GM12878 (cell line): ENCODE data around the gene RERE. TPM values are rescaled to one million over a fixed set of nuclear protein-coding genes. Genes with fewer than 3 reads are reported as not detected.

Experiments used
- ATAC-seq: fragments of 200-7000 bp; cut with Tn5 transposase; 3 replicates; pipeline ENCODE4 v1.9.1; 2020; ENCODE audit warnings: mild to moderate bottlenecking, moderate library complexity
- BruUV-seq: library from RNA; stranded (reverse); fragments of 400-500 nt; replicated peaks from 2 replicates; lab custom pipeline; 2021; lab: Mats Ljungman, UMichigan
- CTCF ChIA-PET: fragments of 300-600 bp; sonication (Branson Sonifier 250); formaldehyde crosslinking; extraction: SDS; loops from one replicate; lab custom pipeline; 2021; ENCODE audit warnings: inconsistent platforms; lab: Yijun Ruan, JAX
- POLR2A ChIA-PET: fragments of 350-600 bp; formaldehyde crosslinking; extraction: SDS; loops from one replicate; lab custom pipeline; 2021; ENCODE audit warnings: inconsistent platforms; lab: Charles Lee
- RAD21 ChIA-PET: fragments of 300-600 bp; sonication (Branson Sonifier 250); formaldehyde crosslinking; loops from one replicate; lab custom pipeline; 2023; ENCODE audit warnings: antibody characterized with exemption; ENCODE audit not compliant: unreplicated experiment; lab: Charles Lee
- SMC1A ChIA-PET: fragments of 300-600 bp; sonication (Branson Sonifier 250); formaldehyde crosslinking; loops from one replicate; lab custom pipeline; 2023; ENCODE audit not compliant: unreplicated experiment, uncharacterized antibody; lab: Charles Lee
- DNase-seq: peaks from one replicate; pipeline ENCODE4 v3.0.0-alpha.2; 2011; ENCODE audit warnings: low read depth, low spot score
- FAIRE-seq: peaks from 3 replicates; lab custom pipeline; 2011; peaks lifted over from hg19 to GRCh38; lab: Jason Lieb, UNC
- H2AFZ ChIP-seq: 2 replicates; pipeline ENCODE4 v1.6.0; 2011; ENCODE audit warnings: low read depth, low read length, control low read depth; ENCODE audit not compliant: control insufficient read depth
- H3K27ac ChIP-seq: 2 replicates; pipeline ENCODE4 v1.5.1; 2011; ENCODE audit warnings: control low read depth; ENCODE audit not compliant: control insufficient read depth, insufficient read depth
- H3K27me3 ChIP-seq, 2 experiments: replicated peaks in 1 of 2; 2 replicates each; pipeline versions ENCODE4 v1.6.0 to v1.6.1; 2011; ENCODE audit warnings: low read length in 1 of 2; ENCODE audit not compliant: control insufficient read depth in 2 of 2, insufficient read depth in 2 of 2
- H3K36me3 ChIP-seq, 2 experiments: 2 replicates each; pipeline ENCODE4 v1.5.1; 2011; ENCODE audit warnings: low read length in 1 of 2; ENCODE audit not compliant: control insufficient read depth in 2 of 2, insufficient read depth in 2 of 2
- H3K4me1 ChIP-seq: 2 replicates; pipeline ENCODE4 v1.6.1; 2011; ENCODE audit warnings: mild to moderate bottlenecking, low read length, moderate library complexity, mixed read lengths; ENCODE audit not compliant: control insufficient read depth, insufficient read depth
- H3K4me2 ChIP-seq: 2 replicates; pipeline ENCODE4 v1.6.0; 2011; ENCODE audit warnings: control low read depth; ENCODE audit not compliant: control insufficient read depth, insufficient read depth
- H3K4me3 ChIP-seq: fragments of 200-600 bp; sonication (generic); 2 replicates; pipeline ENCODE4 v1.5.1; 2016
- H3K79me2 ChIP-seq: 2 replicates; pipeline ENCODE4 v1.6.0; 2011; ENCODE audit warnings: low read length; ENCODE audit not compliant: control insufficient read depth, insufficient read depth
- H3K9ac ChIP-seq: 2 replicates; pipeline ENCODE4 v1.8.0; 2011; ENCODE audit warnings: low read length, control low read depth, mixed read lengths; ENCODE audit not compliant: control insufficient read depth, insufficient read depth
- H3K9me3 ChIP-seq: replicated peaks from 3 replicates; pipeline ENCODE4 v1.5.1; 2011; ENCODE audit warnings: mild to moderate bottlenecking, low read length; ENCODE audit not compliant: control insufficient read depth, insufficient read depth
- H4K20me1 ChIP-seq: 2 replicates; pipeline ENCODE4 v1.6.0; 2011; ENCODE audit not compliant: control insufficient read depth, insufficient read depth
- CREB1 ChIP-seq: IDR thresholded peaks from 2 replicates; pipeline ENCODE4 v1.6.1; 2012; ENCODE audit warnings: low read depth, mild to moderate bottlenecking, inconsistent platforms
- YY1 ChIP-seq: IDR thresholded peaks from 2 replicates; pipeline ENCODE4 v1.6.1; 2011; ENCODE audit warnings: low read depth, mild to moderate bottlenecking, low read length
- WGBS: methylation state at CpG from one replicate; pipeline ENCODE4 v1.1.6; 2016; ENCODE audit warnings: low lambda C conversion rate; ENCODE audit not compliant: insufficient replicate concordance, insufficient coverage; ENCODE audit errors: missing lambda C conversion rate; 5-methylcytosine and 5-hydroxymethylcytosine counted together
- in situ Hi-C: fragments of 300-500 bp; cut with MboI; formaldehyde crosslinking; loops from 9 replicates; pipeline ENCODE4 v1.14.3; 2018; ENCODE audit warnings: mixed read lengths
- intact Hi-C: fragments of 100-400 bp; cut with micrococcal nuclease; formaldehyde crosslinking; loops from one replicate; pipeline ENCODE4 v1.14.2; 2022; ENCODE audit not compliant: unreplicated experiment
- polyA plus RNA-seq, 11 experiments: library from polyadenylated mRNA; depleted of rRNA in 4 of 11; unstranded in 6 of 11; stranded (reverse) in 5 of 11; fragments of >200 nt; fragmentation: Nextera tagmentation in 4 of 11; fragmentation: Illumina TruSeq in 1 of 11; extraction: Ambion mirVana in 4 of 11; extraction: Trizol in 1 of 11; gene quantifications; 1 replicate in 1 of 11; 2 replicates in 10 of 11; pipeline versions ENCODE4 v1.2.1 to v1.2.3, GENCODE V29; 2011 to 2016; ENCODE audit warnings: inconsistent platforms in 2 of 11, missing spikeins in 2 of 11, low read depth in 1 of 11
- total RNA-seq, 4 experiments: library from RNA; depleted of rRNA in 3 of 4; stranded (reverse); fragments of >200 nt in 3 of 4; fragmentation: Illumina TruSeq in 1 of 4; extraction: Trizol in 1 of 4; gene quantifications; 2 replicates each; pipeline versions ENCODE4 v1.2.1 to v1.2.3, GENCODE V29; 2013 to 2021
- TF ChIP-seq, protein P1 (sequence below): IDR thresholded peaks from 2 replicates; pipeline ENCODE4 v1.6.1; 2012; ENCODE audit warnings: mild to moderate bottlenecking, low read depth, low read length
- TF ChIP-seq, protein P2 (sequence below): fragments of 450-650 bp; IDR thresholded peaks from 2 replicates; pipeline ENCODE4 v1.6.1; 2017; ENCODE audit warnings: low read depth, mild to moderate bottlenecking, moderate library complexity
- TF ChIP-seq, protein P3 (sequence below): fragments of 450-650 bp; IDR thresholded peaks from 2 replicates; pipeline ENCODE4 v1.6.1; 2017; ENCODE audit warnings: mild to moderate bottlenecking
- TF ChIP-seq, protein P4 (sequence below): fragments of 450-650 bp; IDR thresholded peaks from 2 replicates; pipeline ENCODE4 v1.6.1; 2016; ENCODE audit warnings: mild to moderate bottlenecking

The RERE gene
- total and polyA plus RNA-seq, 10 of the 15 experiments (the other 5 are each of a cell fraction or from before 2014, with no cell fraction given) = 5.2 to 60.5 (median 20.2) TPM

DNA sequence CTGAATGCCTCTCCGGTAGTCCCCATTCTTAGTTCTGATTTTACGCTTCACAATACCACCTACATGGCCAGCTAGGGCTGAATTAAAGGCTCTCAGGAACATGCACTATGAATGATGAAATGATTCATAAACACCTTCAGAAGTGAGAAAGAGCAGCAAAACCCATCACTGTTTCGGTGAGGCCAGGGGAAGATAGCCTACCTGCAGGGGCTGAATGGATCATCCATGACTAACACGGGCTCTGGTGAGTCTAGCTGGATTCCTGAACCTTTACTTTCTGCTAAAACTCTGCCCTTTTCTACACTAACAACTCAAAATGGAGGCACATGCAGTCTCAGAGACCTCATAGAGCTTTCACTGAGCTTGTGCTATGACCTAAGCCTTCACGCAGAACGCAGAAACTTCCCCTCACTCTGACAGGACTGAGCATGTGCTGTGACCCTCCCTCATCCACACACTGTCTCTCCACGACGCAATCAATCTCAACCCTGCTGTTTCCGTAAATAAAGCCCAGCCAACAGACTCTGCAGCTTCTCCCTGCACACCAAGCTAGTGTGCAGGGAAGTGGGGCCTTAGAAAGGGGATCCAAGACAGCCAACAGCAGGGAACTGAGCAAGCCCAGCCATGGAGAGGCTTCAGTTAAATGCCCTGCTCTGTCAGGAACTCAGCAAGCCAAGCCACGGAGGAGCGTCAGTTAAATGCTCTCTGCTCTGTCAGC lies 291.7 kb downstream of the RERE start (continued):
- TF ChIP-seq YY1 (peak; percentile 84), CREB1 (peak; percentile 89)
- TF ChIP-seq, protein P1, sequence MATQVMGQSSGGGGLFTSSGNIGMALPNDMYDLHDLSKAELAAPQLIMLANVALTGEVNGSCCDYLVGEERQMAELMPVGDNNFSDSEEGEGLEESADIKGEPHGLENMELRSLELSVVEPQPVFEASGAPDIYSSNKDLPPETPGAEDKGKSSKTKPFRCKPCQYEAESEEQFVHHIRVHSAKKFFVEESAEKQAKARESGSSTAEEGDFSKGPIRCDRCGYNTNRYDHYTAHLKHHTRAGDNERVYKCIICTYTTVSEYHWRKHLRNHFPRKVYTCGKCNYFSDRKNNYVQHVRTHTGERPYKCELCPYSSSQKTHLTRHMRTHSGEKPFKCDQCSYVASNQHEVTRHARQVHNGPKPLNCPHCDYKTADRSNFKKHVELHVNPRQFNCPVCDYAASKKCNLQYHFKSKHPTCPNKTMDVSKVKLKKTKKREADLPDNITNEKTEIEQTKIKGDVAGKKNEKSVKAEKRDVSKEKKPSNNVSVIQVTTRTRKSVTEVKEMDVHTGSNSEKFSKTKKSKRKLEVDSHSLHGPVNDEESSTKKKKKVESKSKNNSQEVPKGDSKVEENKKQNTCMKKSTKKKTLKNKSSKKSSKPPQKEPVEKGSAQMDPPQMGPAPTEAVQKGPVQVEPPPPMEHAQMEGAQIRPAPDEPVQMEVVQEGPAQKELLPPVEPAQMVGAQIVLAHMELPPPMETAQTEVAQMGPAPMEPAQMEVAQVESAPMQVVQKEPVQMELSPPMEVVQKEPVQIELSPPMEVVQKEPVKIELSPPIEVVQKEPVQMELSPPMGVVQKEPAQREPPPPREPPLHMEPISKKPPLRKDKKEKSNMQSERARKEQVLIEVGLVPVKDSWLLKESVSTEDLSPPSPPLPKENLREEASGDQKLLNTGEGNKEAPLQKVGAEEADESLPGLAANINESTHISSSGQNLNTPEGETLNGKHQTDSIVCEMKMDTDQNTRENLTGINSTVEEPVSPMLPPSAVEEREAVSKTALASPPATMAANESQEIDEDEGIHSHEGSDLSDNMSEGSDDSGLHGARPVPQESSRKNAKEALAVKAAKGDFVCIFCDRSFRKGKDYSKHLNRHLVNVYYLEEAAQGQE = no peak
- TF ChIP-seq, protein P2, sequence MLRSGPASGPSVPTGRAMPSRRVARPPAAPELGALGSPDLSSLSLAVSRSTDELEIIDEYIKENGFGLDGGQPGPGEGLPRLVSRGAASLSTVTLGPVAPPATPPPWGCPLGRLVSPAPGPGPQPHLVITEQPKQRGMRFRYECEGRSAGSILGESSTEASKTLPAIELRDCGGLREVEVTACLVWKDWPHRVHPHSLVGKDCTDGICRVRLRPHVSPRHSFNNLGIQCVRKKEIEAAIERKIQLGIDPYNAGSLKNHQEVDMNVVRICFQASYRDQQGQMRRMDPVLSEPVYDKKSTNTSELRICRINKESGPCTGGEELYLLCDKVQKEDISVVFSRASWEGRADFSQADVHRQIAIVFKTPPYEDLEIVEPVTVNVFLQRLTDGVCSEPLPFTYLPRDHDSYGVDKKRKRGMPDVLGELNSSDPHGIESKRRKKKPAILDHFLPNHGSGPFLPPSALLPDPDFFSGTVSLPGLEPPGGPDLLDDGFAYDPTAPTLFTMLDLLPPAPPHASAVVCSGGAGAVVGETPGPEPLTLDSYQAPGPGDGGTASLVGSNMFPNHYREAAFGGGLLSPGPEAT = peak; percentile 60

DNA sequence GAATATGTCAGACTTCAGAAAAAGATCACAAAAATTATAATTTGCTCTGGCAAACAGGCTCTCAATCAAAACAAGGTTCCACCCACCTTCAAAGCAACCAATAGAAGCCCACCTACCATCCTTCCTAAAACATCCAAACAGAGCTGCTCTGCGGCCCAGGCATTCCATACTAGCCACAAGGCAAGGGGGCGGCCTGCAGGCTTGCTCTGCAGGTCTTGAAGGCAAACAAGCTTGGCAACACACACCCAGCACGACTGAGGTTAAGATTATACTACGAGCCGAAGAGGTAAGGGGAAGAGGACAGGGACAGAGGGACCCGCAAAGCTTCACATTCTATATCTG lies 292.3 kb downstream of the RERE start:
- Histone ChIP-seq H3K79me2 (peaks cover 13% of the 10 kb centered on the region), H3K4me2 (peak overlapping the region; percentile 58), H3K36me3 (no peaks in the 10 kb centered on the region; a peak in 1 of 4 replicates), H3K9ac (peak overlapping the region; percentile 36; the same call in 1 of the 2 replicates), H2AFZ (peak overlapping the region; percentile 70; the same call in 1 of the 2 replicates), H3K4me1 (peaks cover 23% of the 10 kb centered on the region), H4K20me1 (no peaks in the 10 kb centered on the region), H3K9me3 (no peaks in the 10 kb centered on the region), H3K27me3 (no peaks in the 10 kb centered on the region), H3K4me3 (peak overlapping the region; percentile 67), H3K27ac (peak overlapping the region; percentile 67)
- POLR2A ChIA-PET = interaction anchor here (0.5 to 2.3 kb wide), 8 partner anchors 9 to 549 kb away, joined by 3 to 14 read pairs (median 5); no protein-coding TSS in a partner anchor
- ATAC-seq (no peak), DNase-seq (no peak), FAIRE-seq (peak; percentile 44)
- CTCF ChIA-PET = interaction anchor here (0.6 to 5.8 kb wide), 8 partner anchors 9 to 201 kb away, joined by 3 to 30 read pairs (median 5); no protein-coding TSS in a partner anchor
- intact Hi-C loops (loop anchor here (5.0 to 10.0 kb wide), 2 partner anchors 48 to 100 kb away; no protein-coding TSS in a partner anchor), in situ Hi-C loops (no loop called here)
- SMC1A ChIA-PET = interaction anchor here (0.7 to 2.5 kb wide), 26 partner anchors 8 to 324 kb away, joined by 3 to 34 read pairs (median 4); no protein-coding TSS in a partner anchor
- BruUV-seq = no TSS peak
- RAD21 ChIA-PET = interaction anchor here (0.6 to 2.6 kb wide), 16 partner anchors 8 to 324 kb away, joined by 3 to 15 read pairs (median 6); no protein-coding TSS in a partner anchor
- 3% methylated on average over 6 of the region's 6 CpGs for WGBS
- TF ChIP-seq, protein P3, sequence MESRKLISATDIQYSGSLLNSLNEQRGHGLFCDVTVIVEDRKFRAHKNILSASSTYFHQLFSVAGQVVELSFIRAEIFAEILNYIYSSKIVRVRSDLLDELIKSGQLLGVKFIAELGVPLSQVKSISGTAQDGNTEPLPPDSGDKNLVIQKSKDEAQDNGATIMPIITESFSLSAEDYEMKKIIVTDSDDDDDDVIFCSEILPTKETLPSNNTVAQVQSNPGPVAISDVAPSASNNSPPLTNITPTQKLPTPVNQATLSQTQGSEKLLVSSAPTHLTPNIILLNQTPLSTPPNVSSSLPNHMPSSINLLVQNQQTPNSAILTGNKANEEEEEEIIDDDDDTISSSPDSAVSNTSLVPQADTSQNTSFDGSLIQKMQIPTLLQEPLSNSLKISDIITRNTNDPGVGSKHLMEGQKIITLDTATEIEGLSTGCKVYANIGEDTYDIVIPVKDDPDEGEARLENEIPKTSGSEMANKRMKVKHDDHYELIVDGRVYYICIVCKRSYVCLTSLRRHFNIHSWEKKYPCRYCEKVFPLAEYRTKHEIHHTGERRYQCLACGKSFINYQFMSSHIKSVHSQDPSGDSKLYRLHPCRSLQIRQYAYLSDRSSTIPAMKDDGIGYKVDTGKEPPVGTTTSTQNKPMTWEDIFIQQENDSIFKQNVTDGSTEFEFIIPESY = no peak
- TF ChIP-seq, protein P4, sequence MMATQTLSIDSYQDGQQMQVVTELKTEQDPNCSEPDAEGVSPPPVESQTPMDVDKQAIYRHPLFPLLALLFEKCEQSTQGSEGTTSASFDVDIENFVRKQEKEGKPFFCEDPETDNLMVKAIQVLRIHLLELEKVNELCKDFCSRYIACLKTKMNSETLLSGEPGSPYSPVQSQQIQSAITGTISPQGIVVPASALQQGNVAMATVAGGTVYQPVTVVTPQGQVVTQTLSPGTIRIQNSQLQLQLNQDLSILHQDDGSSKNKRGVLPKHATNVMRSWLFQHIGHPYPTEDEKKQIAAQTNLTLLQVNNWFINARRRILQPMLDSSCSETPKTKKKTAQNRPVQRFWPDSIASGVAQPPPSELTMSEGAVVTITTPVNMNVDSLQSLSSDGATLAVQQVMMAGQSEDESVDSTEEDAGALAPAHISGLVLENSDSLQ = peak; percentile 41; the same call in 1 of the 2 replicates
